Liver (tissue), 9 donors: ENCODE measurements around the gene KLHL20. TPM values are rescaled to one million over a fixed set of nuclear protein-coding genes. Genes with fewer than 3 reads are reported as not detected.

Experiments used
- DNase-seq: peaks from one replicate; pipeline ENCODE4 v3.0.0-alpha.2; 2017; ENCODE audit warnings: low spot score
- H3K27ac ChIP-seq, 2 donors: one replicate each; pipeline ENCODE4 v1.7.0; 2013; ENCODE audit warnings: inconsistent platforms in 2 of 2, low read length in 2 of 2, control low read depth in 1 of 2, low read depth in 1 of 2, mild to moderate bottlenecking in 1 of 2
- H3K27me3 ChIP-seq, 4 donors: one replicate each; pipeline versions ENCODE4 v1.6.1 to v1.7.0; 2013; ENCODE audit warnings: low read length in 3 of 4, inconsistent platforms in 1 of 4, mild to moderate bottlenecking in 1 of 4, moderate library complexity in 1 of 4; ENCODE audit not compliant: control insufficient read depth in 4 of 4, insufficient read depth in 4 of 4
- H3K36me3 ChIP-seq, 4 donors: one replicate each; pipeline versions ENCODE4 v1.6.1 to v1.7.0; 2013; ENCODE audit warnings: low read length in 3 of 4, mild to moderate bottlenecking in 3 of 4, low read depth in 1 of 4, moderate library complexity in 1 of 4; ENCODE audit not compliant: control insufficient read depth in 4 of 4, insufficient read depth in 3 of 4
- H3K4me1 ChIP-seq, 4 donors: one replicate each; pipeline versions ENCODE4 v1.6.1 to v1.7.0; 2013; ENCODE audit warnings: low read length in 3 of 4, mild to moderate bottlenecking in 3 of 4, moderate library complexity in 1 of 4; ENCODE audit not compliant: control insufficient read depth in 4 of 4, insufficient read depth in 4 of 4
- H3K4me3 ChIP-seq, 3 donors: one replicate each; pipeline versions ENCODE4 v1.6.1 to v1.7.0; 2013; ENCODE audit warnings: low read length in 3 of 3, control low read depth in 1 of 3, low read depth in 1 of 3, mild to moderate bottlenecking in 1 of 3
- H3K9ac ChIP-seq, 2 donors: one replicate each; pipeline ENCODE4 v1.7.0; 2013; ENCODE audit warnings: low read length in 2 of 2, mild to moderate bottlenecking in 2 of 2, moderate library complexity in 2 of 2, control low read depth in 1 of 2, low read depth in 1 of 2
- H3K9me3 ChIP-seq, 4 donors: one replicate each; pipeline versions ENCODE4 v1.6.1 to v1.7.0; 2013; ENCODE audit warnings: low read length in 3 of 4; ENCODE audit not compliant: control insufficient read depth in 4 of 4
- EGR1 ChIP-seq, 2 donors: IDR thresholded peaks; 2 replicates each; pipeline ENCODE4 v1.6.1; 2016 to 2018; ENCODE audit warnings: antibody characterized with exemption in 2 of 2, low read depth in 2 of 2
- FOXA1 ChIP-seq: IDR thresholded peaks from 2 replicates; pipeline ENCODE4 v1.6.1; 2016; ENCODE audit warnings: antibody characterized with exemption
- FOXA2 ChIP-seq: IDR thresholded peaks from 2 replicates; pipeline ENCODE4 v1.6.1; 2016; ENCODE audit warnings: antibody characterized with exemption
- GABPA ChIP-seq, 2 donors: IDR thresholded peaks in 1 of 2; conservative IDR thresholded peaks in 1 of 2; 2 replicates each; pipeline ENCODE4 v1.6.1; 2016; ENCODE audit warnings: antibody characterized with exemption in 2 of 2, mild to moderate bottlenecking in 1 of 2, moderate library complexity in 1 of 2
- HNF4A ChIP-seq, 2 donors: conservative IDR thresholded peaks; 2 replicates each; pipeline ENCODE4 v1.6.1; 2016; ENCODE audit warnings: antibody characterized with exemption in 2 of 2, mild to moderate bottlenecking in 2 of 2
- HNF4G ChIP-seq: IDR thresholded peaks from 2 replicates; pipeline ENCODE4 v1.6.1; 2016; ENCODE audit warnings: antibody characterized with exemption
- JUND ChIP-seq, 2 donors: IDR thresholded peaks; 2 replicates each; pipeline ENCODE4 v1.6.1; 2016; ENCODE audit warnings: antibody characterized with exemption in 2 of 2
- NR2F2 ChIP-seq: IDR thresholded peaks from 2 replicates; pipeline ENCODE4 v1.6.1; 2016; ENCODE audit warnings: antibody characterized with exemption
- RAD21 ChIP-seq, 2 donors: IDR thresholded peaks; 2 replicates each; pipeline ENCODE4 v1.6.1; 2016; ENCODE audit warnings: antibody characterized with exemption in 2 of 2, mild to moderate bottlenecking in 2 of 2
- REST ChIP-seq: IDR thresholded peaks from 2 replicates; pipeline ENCODE4 v1.6.1; 2016; ENCODE audit warnings: antibody characterized with exemption, mild to moderate bottlenecking
- RXRA ChIP-seq, 2 donors: IDR thresholded peaks; 2 replicates each; pipeline ENCODE4 v1.6.1; 2017 to 2018; ENCODE audit warnings: antibody characterized with exemption in 2 of 2, mild to moderate bottlenecking in 1 of 2
- SP1 ChIP-seq: IDR thresholded peaks from 2 replicates; pipeline ENCODE4 v1.6.1; 2018; ENCODE audit warnings: antibody characterized with exemption, mild to moderate bottlenecking
- TAF1 ChIP-seq: conservative IDR thresholded peaks from 2 replicates; pipeline ENCODE4 v1.6.1; 2016; ENCODE audit warnings: antibody characterized with exemption, mild to moderate bottlenecking
- YY1 ChIP-seq: IDR thresholded peaks from 2 replicates; pipeline ENCODE4 v1.6.1; 2016; ENCODE audit warnings: antibody characterized with exemption, mild to moderate bottlenecking
- WGBS: extraction: QIAGEN DNeasy Blood & Tissue Kit; methylation state at CpG from one replicate; pipeline ENCODE4 v1.1.7; 2013; 5-methylcytosine and 5-hydroxymethylcytosine counted together
- polyA plus RNA-seq, 2 donors: library from polyadenylated mRNA; stranded (reverse) in 1 of 2; unstranded in 1 of 2; fragments of 200-250 nt in 1 of 2; fragments of >200 nt in 1 of 2; fragmentation: Nextera tagmentation in 1 of 2; extraction: Ambion mirVana in 1 of 2; gene quantifications; one replicate each; pipeline versions ENCODE4 v1.2.1 to v1.2.3, GENCODE V29; 2013 to 2015
- total RNA-seq, 2 donors: library from RNA; depleted of rRNA; stranded (reverse); fragments of >200 nt; gene quantifications; one replicate each; pipeline ENCODE4 v1.2.3, GENCODE V29; 2014
- TF ChIP-seq, protein P1 (sequence below): IDR thresholded peaks from 2 replicates; pipeline ENCODE4 v1.6.1; 2016; ENCODE audit warnings: antibody characterized with exemption
- TF ChIP-seq, protein P2 (sequence below): IDR thresholded peaks from 2 replicates; pipeline ENCODE4 v1.6.1; 2016; ENCODE audit warnings: antibody characterized with exemption
- TF ChIP-seq, protein P3 (sequence below): IDR thresholded peaks from 2 replicates; pipeline ENCODE4 v1.6.1; 2016; ENCODE audit warnings: antibody characterized with exemption
- TF ChIP-seq, protein P4 (sequence below): fragments of 150-350 bp; IDR thresholded peaks from 2 replicates; pipeline ENCODE4 v1.5.1; 2017; ENCODE audit warnings: improper control_type of control experiment, low read depth, low read length; ENCODE audit not compliant: missing input control
- donor health status: healthy.
- donor health status: healthy.
- donor health status: healthy.
- donor health status: healthy.
- donor health status: healthy.

Gene KLHL20
- total and polyA plus RNA-seq, 4 donors: 5.2 to 25.9 (median 9.5) TPM

GRCh38 chr1:173824315-173825081 lies 109.7 kb downstream of the KLHL20 start, which contains the start of the genes CENPL and DARS2:
CENPL (minus strand) TSS chr1:173824883; CDS start chr1:173811299, 13,584 bp downstream.
DARS2 (plus strand) TSS chr1:173824673; CDS start chr1:173825230, 557 bp downstream.
- DNase-seq: peak; percentile 90
- Histone ChIP-seq H3K4me1 (peaks cover 3 to 16% (median 11%) of the 10 kb centered on the region in 4 donors), H3K27ac (peak within 1 kb of the TSS; percentile 78 to 84), H3K9ac (peak within 1 kb of the TSS; percentile 88 to 97), H3K36me3 (no peaks in the 10 kb centered on the region), H3K4me3 (peak within 1 kb of the TSS; percentile 78 to 98 (median 92)), H3K27me3 (no peaks in the 10 kb centered on the region), H3K9me3 (no peaks in the 10 kb centered on the region)
- under 1% methylated on average over 55 of the region's 55 CpGs for WGBS
- TF ChIP-seq, protein P1, sequence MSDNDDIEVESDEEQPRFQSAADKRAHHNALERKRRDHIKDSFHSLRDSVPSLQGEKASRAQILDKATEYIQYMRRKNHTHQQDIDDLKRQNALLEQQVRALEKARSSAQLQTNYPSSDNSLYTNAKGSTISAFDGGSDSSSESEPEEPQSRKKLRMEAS: peak; percentile 84
- TF ChIP-seq HNF4G (peak; percentile 34), SP1 (peak; percentile 79), FOXA2 (peak; percentile 19), RXRA (IDR thresholded peaks at IDR 0.05) (peak in 1 of 2 donors; percentile 78), NR2F2 (peak; percentile 76), GABPA (IDR thresholded peaks at IDR 0.05 in 1 of 2, conservative IDR thresholded peaks at IDR 0.05 in 1 of 2) (peak; percentile 60 to 91), TAF1 (peak; percentile 71), HNF4A (conservative IDR thresholded peaks at IDR 0.05) (peak; percentile 20 to 60), EGR1 (IDR thresholded peaks at IDR 0.05; ENCODE audit: low read depth in 2 of 2) (peak; percentile 77 to 84), RAD21 (IDR thresholded peaks at IDR 0.05) (peak; percentile 44 to 70), FOXA1 (no peak), YY1 (peak; percentile 100), REST (no peak), JUND (IDR thresholded peaks at IDR 0.05) (peak; percentile 60 to 92)
- TF ChIP-seq, protein P2, sequence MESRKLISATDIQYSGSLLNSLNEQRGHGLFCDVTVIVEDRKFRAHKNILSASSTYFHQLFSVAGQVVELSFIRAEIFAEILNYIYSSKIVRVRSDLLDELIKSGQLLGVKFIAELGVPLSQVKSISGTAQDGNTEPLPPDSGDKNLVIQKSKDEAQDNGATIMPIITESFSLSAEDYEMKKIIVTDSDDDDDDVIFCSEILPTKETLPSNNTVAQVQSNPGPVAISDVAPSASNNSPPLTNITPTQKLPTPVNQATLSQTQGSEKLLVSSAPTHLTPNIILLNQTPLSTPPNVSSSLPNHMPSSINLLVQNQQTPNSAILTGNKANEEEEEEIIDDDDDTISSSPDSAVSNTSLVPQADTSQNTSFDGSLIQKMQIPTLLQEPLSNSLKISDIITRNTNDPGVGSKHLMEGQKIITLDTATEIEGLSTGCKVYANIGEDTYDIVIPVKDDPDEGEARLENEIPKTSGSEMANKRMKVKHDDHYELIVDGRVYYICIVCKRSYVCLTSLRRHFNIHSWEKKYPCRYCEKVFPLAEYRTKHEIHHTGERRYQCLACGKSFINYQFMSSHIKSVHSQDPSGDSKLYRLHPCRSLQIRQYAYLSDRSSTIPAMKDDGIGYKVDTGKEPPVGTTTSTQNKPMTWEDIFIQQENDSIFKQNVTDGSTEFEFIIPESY: peak; percentile 93
- TF ChIP-seq, protein P3, sequence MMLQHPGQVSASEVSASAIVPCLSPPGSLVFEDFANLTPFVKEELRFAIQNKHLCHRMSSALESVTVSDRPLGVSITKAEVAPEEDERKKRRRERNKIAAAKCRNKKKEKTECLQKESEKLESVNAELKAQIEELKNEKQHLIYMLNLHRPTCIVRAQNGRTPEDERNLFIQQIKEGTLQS: no peak
- TF ChIP-seq, protein P4, sequence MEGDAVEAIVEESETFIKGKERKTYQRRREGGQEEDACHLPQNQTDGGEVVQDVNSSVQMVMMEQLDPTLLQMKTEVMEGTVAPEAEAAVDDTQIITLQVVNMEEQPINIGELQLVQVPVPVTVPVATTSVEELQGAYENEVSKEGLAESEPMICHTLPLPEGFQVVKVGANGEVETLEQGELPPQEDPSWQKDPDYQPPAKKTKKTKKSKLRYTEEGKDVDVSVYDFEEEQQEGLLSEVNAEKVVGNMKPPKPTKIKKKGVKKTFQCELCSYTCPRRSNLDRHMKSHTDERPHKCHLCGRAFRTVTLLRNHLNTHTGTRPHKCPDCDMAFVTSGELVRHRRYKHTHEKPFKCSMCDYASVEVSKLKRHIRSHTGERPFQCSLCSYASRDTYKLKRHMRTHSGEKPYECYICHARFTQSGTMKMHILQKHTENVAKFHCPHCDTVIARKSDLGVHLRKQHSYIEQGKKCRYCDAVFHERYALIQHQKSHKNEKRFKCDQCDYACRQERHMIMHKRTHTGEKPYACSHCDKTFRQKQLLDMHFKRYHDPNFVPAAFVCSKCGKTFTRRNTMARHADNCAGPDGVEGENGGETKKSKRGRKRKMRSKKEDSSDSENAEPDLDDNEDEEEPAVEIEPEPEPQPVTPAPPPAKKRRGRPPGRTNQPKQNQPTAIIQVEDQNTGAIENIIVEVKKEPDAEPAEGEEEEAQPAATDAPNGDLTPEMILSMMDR: no peak
